ENCODE results near the gene FNDC5.

FNDC5 gene

DNA sequence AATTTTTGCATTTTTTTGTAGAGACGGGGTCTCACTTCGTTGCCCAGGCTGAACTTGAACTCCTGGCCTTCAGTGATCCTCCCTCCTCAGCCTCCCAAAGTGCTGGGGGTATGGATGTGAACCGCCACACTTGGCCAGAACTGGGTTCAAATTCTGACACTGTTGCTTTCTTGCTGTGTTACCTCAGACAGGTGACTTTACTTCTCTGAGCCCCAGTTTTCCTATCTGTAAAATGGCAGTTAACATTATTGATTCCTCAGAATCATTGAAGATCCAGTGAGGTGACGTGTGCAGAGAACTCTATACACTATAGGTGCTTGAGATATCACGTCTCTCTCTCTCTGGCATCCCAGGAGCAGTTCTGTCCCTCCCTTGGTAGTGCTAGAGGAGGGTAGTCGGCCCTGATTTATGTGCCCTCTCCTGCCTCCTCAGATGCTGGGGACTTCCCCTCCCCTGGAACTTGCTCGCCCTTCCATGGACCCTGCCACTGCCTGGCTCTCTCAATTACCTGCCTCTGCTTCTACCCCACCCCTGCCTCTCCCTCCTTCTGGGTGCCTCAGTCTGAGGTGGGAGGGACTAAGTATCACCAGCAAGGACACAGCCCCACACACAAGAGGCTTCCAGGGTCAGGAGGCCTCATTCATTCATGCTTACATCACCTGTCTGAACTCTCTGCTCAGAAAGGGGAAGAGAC, 12.8 kb upstream of the FNDC5 start:
- DNase-seq, result no peak

DNA sequence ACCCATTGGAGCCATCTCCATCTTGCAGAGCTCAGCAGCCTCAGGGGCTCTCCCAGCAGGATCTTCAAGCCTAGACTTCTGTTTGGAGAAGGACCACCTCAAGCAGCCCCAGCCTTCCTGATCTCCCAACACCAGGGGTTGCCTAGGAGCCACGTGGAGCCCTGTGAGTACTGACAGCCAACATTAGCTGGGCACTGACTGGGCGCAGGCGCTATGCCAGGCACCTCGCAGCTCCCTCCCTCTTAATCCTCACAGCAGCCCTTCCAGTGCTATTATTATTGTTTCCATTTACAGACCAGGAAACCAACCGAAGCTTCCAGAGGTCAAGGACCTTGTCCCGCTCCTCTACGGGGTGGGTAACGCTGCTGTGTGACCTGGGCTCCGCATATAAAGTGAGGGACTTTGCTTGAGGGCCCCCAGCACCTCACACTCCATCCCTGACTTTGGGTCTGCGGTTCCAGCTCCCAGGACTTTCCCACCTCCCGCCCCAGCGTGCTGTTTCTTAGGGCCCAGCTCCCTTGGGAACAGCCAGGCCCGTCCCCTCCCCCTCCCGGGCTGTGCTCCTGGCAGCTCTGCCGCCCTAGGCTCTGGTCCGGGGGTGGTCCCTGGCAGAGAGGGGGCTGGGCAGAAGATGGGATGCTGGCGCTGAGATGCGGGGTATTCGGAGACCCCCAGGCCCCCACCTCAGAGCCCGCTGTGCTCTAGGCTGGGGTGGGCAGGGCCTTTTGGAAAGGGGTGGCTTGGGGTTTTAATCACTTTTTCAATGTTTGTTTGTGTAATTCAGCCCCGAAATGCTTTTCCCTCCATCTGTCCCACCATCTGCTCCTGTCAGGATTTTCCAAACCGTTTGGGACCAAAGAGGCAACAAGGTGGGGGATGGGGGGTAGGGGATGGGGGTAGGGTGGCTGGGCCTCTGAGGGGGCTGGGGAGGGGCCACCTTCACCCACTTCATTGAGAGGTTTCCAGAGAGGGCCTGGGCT, 11.4 kb upstream of the FNDC5 start:
- DNase-seq, result peak; percentile 90

DNA sequence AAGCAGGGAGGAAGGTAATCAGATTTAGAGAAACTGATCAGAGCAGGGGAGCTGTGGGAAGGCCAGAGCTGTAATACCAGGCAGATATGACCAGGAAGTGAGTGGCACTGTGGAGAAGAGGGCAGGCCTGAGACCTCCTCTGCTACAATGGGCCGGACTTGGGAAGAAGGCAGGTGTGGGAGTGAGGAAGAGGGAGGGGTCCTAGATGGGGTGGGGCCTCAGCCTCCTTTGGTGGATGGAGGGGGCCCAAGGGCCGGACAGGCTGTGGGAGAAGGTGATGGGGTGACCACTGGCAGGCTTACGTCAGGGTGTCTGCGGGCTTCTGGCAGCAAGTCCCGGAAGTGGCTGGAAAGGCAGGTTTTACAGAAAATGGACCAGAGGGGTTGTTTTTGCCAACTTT, 10.6 kb upstream of the FNDC5 start:
- no peak for DNase-seq

DNA sequence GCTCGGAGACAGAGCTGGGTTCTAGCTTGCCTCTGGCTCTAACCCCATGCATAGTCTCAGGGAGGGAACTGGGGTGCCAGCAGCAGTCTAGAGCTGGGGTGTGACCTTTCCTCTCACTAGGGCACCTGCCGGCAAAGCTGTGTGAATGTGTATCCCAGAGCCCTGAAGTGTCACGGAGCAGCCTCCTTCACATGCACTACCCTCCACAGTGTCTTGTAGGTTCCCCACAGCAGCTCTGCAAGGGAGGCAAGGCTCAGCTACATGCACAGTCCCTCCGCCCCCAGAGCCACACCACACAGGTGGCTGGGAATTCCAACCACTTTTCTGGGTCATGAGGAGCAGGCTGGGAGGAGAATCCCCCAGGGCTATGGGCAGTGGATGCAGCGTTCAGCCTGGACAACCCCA, 7.9 kb upstream of the FNDC5 start:
- no peak for DNase-seq

DNA sequence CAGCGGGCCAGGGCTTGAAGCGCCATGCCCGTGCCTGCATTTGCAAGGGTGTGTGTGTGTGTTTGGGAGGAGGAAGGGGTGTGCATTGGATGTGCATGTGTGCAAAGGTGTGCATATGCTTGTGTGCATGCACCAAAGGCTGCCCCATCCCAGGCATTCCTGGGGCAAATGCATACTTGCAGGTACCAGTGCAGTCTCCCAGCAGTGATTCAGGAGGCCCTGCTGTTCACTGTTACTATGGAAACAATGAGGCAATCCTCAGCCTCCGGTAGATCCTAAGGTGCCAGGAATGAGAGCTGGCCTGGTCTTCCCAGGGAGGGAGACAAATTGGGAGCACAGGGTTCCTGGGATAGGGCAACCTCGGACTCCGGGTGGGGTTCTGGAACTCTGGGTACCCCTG, 7.5 kb upstream of the FNDC5 start:
- peak; percentile 29 for DNase-seq

DNA sequence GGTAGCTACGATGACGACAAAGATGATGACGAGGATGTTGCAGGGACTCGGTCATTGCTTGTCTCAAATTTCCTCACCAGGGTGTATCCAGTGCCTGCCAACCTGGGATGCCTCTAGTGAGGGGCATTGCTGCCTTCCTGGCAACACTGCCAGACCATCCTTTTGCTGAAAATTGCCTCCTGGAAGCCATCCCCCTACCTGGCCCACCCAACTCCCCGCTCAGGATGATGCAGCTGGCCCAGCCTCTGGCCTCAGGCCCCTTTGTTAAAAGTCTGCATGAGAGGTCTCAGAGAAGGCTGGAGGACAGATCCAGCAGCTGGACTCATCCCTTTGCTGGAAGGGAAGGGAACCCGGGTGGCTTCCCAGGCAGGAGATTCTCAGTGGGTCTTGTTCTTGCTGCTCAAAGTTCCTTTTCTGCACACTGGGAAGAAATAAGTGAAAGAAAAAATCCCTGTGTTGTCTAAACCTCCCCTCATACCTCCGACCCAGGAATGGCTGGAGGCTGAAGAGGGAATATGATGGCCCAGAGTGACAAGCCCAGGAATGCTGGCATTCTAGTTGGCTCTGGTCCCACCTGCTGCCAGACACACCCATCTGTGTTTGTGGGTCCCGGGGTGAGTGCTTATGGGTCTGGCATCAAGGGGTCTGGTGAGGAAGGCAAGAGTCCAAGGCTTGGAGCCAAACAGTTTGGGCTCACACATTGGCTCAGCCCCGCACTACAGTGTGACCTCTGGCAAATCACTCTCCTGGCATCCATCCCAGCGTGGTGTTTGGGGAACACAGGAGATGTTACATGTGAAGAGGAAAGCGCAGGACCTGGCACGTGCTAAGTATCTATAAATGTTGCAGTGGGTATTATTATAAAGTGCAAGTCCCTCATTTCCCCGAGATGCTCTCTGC, 6.7 kb upstream of the FNDC5 start:
- DNase-seq, result peak; percentile 34

DNA sequence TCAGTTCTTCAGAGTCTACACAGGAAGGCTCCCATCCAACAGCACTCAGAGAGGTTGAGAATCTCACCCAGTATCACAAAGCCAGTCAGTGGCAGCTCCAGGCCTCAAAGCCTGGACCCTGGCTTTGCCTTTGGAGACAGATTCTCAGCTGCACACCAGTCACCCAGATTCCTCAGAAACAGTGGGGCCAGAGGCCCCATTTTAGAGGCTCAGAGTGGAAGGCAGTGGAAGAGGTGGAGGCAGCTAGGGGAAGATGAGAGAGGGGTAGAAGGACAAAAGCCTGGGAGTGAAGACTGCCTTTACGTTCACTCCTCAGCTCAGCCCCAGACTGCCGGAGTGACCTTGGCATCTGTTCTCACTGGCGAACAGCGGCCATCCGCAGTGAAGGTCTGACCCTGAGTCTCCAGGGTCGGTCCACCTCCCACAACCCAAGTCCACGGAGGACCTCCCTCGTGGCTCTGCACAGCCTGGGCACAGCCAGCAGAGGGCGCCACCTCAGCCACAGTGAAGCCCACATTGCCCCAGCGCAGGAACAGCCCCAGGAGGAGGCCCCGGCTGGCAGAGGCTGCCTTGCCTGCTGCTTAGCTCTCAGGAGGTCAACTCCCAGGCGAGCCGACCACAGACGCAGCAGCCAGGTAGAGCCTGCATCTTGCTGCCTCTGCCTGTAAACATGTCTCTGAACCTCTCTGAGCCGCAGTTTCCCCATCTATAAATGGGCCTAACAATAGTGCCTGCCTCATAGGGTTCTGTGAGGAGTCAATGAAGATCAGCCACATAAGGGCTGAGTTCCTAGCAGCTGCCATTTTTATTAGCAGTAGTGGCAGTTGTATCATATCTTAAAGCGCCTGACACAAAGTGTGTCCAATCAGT, 5.9 kb upstream of the FNDC5 start:
- peak; percentile 60 for DNase-seq

DNA sequence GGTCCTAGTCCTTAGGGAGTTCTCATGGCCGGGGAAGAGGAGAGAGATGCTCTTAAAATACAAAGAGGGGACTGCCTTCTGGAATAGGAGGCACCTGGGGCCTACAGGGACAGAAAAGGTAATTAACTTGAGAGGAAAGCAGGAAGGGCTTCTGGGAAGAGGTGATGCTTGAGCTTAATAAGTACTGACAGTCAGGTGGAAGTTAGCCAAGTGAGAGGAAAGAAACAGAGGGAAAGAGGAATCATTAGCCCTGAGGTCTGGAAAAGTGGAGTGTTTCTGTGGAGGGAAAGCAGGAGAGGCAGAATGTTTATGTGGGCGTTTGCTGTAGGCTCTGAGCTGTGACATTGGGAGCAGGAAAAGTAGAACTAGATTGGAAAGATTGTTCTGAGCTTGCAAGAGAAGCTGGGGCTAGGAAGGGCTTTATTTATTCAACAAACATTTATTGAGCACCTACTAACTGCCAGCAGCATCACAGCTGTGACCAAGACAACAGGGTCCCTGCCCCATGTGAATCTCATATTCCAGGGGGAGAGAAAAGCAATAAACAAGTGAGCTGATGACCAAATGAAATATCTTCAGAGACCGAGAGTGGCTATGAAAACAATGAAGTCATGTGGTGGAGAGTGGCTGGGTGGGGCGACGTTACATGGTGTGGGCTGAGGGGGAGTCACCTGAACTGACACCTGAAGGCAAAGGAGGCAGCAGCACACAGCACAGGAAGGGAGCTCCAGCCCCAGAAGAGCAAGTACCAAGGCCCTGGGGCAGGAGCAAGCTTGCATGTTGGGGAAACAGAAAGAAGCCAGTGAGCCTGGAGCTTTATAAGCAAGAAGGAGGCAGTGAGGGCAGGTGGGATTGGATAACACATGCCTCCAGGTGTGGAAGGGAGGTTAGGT, 4.4 kb upstream of the FNDC5 start:
- DNase-seq, result no peak

DNA sequence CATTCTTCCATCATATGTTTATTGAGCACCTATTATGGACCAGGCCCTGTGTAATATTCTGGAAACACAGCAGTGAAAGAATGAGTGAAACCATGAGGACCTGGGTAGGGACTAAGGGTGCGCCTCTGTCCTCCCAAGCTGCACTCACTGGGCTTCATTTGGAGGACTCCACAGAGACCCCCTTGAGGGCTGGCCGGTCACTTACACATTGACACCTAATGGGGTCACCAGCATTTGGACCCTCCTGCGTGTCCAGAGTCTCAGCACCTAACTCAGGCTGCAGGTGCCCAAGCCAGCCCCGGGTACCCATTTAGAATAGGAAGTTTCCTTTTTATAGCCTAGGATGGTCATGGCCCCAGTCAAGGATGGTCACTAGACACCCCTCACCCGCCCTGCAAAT, 2.8 kb upstream of the FNDC5 start:
- DNase-seq, result no peak

DNA sequence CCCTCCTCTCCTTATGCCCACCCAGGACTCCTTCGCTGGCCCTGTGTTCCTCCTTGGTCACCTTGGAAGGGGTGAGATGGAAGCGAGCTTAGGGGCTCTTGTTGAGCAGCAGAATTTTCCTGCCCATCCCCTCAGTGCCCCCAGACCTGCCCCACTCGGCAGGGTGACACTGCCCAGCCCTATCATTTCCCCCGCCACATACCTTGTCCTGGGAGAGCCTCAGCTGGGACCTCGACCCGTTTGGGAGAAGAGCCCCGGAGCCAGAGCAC, 1.4 kb upstream of the FNDC5 start:
- no peak for DNase-seq

DNA sequence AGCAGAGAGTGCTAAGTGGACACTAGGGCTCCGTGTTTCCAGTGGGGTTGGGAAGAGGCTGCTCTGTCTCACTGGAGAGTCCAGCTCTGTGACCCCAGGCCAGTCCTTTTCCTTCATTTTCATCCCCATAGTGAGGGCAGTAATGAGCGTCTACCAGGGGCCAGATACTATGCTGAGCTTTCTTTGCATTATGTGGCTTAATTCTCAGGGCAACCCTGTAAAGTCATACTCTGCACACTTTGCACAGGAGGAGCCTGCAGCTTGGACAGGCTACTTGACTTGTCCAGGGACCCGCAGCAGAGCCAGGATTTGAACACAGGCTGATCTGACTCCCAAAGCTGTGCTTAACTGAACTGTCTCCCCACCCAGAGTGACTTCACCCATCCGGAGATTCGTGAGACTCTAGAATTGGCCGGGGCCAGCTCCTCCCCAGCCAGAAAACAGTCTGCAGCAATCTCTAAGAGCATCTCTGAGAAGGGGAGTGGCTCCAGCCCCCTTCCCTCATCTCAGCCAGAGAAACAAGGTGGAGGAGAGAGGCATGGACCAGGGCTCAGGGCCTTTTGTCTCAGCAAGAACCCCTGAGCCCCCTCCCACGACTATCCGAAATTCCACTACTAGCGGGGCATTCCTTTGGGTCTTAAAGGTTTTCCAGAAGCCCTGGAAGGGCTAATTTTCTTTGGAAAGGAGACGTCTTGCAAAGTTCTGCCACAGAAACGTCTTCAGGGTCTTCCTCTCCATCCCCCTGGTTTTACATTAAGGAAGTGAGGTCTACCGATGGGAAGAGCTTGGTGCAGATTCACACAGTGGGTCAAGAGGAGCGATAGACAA, 866 bp upstream of the FNDC5 start:
- no peak for DNase-seq

DNA sequence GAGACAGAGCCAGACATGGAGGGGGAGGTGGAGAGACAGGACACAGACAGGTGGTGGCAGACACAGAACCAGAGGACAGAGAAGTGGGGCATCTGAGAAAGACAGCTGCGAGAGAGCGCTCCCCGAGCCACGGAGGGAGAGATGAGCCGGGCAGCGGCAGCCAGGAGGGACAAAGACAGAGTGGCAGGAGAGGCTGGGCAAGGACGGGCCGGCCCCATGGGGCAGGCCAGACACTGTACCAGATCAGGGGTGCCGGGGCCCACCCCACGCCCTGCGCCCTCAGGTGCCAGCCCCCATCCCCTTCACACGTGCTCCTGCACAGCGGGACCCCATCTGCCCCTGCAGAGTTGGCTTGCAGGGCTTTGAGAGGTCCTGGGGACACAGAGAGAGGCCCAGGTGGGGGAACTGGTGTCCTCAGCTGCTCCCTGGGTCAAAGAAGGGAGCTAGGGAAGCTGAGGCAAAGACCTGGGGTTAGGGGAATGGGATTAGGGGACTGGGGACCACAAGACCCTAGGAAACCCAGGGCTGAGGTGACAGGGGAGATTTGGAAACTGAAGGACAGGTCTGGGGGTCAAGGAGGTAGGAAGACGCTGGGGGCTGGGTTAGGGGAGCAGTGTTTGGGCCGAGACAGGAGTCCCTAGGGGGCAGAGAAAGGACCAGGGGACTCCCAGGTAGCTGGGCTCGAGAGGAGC, 643 bp downstream of the FNDC5 start:
- DNase-seq, result no peak

DNA sequence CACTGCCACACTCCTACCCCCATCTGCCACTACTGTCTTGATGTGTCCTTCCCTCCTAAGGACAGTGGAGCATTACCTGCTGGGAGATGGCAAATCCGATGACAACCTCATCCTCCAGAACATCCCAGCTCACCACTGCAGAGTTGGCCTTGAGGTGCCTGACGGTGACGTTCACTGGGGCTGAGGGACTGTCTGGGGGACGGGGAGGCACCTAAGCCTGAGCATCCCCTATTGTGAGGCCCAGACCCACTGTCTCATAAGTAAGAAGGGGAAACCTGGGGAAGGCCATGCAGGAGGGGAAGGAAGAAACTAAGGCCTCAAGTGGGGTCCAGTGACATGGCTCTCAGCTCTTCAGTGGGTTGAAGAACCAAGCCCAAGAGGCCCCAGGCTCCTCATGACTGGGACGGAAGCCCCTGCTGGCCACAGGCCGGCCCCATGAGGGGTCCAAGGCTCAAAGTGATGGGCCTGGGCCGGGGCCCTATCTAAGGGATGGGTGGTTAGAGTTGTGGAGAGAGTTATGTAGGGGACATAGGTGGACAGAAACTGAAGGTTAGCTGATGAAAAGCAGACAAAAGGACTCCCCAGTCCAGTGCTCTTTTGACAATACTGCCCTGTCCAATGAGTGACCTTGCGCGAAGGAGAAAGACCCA, 1.8 kb downstream of the FNDC5 start:
- no peak for DNase-seq

DNA sequence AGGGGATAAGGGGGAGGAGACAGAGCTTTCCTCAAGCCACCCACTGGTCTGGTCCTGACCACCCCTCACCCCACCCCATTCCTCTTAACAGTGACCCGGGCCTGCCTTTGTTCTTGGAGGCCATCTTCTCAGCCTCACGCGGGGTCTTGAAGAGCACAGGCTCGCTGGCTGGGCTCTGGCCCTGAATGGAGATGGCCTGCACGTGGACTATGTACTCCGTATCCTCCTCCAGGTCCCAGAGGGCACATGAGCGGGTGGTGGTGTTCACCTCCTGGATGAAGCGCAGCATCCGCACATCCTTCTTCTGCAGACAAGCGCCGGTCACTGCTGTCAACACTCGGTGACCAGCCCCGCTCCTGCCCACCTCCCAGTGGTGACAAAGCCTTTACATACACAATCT, 2.6 kb downstream of the FNDC5 start:
- no peak for DNase-seq

DNA sequence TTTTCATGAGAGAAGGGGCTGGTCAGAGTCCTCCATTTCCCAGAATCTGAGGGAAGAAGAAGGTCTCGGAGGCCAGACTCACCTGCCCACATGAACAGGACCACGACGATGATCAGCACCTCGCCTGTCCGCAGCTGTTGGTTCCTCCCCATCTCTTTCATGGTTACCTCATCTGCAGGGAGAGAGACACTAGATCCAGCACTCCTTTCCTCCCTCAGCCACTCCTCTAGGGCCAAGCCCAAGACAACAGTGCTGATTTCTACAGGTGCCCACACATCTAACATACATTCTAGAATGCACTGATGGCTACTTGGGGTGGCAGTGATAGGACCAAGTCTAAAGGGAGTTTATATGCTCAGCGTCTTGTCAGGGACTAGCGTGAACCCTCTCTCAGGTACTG, 3.0 kb downstream of the FNDC5 start:
- no peak for DNase-seq

DNA sequence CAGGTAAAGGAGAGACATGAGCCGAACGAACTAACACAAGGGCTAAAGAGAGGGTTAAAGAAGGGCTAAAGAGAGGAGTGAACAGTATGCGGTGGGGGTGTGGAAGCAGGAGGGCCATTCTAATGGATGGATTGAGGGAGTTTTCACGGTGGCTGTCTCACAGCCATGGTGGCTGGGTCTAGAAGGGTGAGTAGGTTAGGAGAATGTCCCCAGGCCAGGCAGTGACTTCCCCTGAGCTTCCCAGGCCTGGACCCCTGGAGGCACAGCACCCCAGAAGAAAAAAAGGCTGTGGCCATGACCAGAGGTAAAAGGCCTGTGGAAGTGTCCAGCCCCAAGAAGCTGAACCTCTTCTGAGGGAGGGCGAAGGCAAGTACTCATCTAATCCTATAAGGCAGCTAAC, 3.6 kb downstream of the FNDC5 start:
- no peak for DNase-seq

DNA sequence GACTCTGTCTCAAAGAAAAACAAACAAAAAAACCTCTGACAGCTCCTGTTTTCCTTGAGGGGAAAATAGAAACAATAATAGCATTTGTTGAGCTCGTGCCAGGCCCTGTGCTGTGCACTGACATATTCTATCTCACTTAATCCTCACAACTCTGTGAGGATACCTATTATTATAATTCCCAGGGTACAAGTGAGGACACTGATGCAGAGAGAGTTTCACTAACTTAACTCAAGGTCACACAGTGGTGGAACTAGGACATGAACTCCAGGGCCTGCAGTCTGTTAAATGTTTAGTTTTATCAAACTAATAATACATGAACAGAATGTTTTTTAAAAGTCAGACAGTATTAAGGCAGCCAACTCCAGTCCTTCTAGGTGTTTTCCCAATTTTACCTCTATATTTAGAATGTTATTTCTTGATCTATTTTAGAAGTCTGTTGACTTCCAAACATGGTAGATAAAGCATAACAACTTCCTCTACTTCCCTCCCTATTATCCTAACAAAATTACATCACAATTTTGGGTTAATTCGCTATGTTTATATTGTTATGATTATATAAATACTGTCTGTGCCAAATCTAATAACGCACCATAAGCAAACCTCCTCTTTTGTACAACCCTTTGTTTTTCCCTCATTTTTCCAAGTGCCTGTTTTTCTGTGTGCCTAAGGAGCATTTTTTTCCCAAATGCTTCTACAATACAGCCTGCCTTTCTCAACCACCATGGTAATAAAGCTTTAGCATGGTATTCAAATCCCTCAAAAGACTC, 4.9 kb downstream of the FNDC5 start:
- no peak for DNase-seq

DNA sequence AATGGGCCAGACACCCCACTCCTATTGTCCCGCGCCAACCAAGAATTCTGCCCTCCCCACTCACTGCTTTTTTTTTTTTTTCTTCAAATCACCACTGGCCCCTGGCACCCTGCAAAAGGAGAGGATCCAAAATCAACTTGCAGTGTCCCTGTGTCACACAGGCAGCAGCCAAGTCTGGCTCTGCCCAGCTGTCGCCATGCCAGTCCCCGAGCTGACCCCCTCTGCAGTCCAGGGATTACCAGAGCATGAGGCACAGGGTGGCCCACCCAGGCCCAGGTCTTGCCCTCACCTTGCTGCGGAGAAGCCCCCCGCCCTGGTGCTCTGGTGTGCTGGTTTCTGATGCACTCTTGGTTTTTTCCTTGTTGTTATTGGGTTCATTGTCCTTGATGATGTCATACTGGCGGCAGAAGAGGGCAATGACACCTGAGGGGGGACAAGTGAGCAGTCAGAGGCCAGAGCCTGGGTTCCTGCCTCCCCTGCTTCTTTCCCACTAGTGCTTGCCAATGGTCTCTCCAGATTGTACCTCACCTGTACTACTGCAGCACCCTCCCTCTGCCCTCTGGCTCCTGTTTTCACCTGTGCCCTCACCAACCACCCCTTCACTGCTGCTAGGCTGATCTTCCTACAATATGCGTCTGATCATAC, 6.2 kb downstream of the FNDC5 start:
- no peak for DNase-seq
